ENCODE data around the gene TRPC3. TPM values are rescaled to one million over a fixed set of nuclear protein-coding genes. Genes with fewer than 3 reads are reported as not detected.
"Not testable (repeated sequence)": the region's sequence is repeated elsewhere in the genome, so short reads cannot be mapped to it uniquely, and the experiment has no call there.

Gene TRPC3
- total RNA-seq, 1 donor from 2014 or later, result under 0.01 TPM

DNA sequence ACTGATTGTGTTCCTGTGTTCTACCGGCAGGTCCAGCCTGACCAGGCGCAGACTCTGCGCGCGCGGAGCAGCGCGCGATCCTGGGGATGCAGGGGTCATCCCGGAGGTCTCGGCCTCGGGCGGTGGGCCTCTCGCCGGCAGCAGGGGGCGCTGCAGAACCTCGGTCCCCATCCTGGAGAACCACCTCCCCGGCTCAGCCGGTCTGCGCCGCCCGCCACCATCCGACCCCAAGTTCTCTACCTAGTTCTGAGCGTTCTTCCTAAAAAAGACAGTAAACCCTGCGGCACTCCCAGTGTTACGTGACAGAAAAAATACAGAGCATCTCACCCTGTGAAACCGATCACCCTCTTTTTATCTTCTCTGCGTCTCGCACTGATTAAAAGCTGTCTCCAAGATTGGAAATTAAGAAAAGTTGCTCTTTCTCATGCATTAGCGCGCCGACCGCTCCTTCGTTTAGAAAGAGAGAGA is 1.6 kb downstream of the TRPC3 start:
- DNase-seq (ENCODE audit: low read depth in 2 of 2), result peak in 1 of 2 donors; percentile 50

DNA sequence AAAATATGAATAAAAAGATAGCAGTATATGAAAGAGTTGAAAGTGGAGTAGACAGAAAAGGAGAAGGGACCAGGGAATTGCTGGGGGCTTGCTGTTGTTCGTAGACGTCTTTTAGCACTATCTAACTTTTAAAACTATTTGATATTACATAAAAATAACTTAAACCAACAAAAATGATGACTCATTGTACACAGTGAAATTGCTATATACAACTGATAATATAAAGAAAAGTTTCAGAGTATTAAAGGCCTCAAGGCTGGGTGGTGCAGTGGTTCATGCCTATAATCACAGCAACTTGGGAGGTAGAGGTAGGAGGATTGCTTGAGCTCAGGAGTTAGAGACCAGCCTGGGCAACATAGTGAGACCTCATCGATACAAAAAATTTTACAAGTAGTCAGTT is 5.2 kb downstream of the TRPC3 start:
- DNase-seq (ENCODE audit: low read depth in 2 of 2), result no peak

DNA sequence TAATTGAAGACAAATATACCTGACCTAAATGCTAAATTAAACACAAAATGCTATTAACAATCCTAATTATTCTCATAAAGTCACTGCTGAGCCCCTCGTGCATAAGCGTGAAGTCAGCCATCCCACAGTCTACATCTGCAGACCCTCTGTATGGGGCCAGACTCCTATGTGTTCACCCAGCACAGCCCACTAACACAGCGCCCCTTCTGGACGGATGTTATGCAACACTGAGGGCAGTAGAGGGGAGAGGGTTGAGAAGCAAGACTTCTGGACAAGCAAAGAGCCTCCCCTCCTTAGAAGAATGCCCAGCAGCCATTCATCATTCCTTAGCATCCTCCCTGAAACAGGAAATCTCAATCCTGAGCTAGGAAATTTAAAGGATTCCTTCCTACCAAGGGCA is 7.9 kb downstream of the TRPC3 start:
- no peak for DNase-seq (ENCODE audit: low read depth in 2 of 2)

DNA sequence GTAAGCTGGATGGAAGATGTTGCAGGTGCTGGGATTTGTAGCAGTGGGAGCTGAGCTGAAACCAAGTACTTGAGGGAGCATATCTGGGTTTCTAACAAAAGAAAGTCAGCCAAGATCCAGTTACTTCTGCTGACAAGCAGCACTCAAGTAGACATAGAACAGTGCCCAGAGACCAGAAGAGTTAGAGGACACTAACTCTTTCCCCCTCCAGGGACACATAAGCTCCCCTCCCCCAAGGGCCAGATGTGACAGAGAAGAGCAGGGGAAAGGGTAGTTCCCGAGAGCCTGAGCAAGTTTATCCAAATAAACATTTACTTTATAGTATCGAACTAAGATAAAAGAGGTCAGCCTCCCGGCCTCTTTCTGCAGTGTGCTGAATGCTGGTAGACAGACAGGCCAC is 12.2 kb downstream of the TRPC3 start:
- DNase-seq (ENCODE audit: low read depth in 2 of 2), result no peak

DNA sequence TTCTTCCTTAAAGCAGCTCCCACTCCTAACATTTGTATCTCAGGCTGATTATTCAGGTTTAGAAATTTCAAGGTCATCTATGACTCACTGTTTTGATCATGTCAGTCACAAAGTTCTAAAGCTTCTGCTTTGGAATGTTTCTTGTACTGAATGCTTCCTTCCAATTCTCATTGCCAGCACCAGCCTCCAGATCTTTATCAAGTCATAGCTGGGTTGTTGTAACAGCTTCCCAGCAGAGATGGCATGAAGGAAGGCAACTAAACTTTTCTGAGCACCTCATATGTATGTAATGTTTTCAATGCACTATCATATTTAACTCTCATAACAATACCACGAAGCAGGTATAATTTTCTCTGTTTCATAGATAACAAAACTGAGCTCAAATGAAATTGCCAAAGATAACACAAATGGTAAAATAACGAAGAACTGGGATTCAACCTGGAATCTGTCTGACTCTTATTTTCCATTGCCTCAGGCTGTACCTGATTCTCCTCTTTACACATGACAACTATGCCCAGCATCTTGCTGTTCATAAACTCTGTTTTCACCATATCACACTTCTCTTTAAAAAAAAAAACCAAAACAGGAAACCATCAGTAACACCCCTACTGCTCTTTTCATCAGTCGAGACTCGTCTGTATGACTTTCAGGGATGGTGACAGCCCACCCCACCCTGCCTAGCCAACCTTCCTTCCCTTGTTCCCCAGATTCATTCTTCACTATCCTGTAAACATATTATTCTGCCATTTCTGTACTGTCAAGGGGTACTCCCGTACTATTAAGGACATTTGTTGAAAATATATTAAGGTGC is 13.4 kb downstream of the TRPC3 start:
- peak in 1 of 2 donors; percentile 19 for DNase-seq (ENCODE audit: low read depth in 2 of 2)

DNA sequence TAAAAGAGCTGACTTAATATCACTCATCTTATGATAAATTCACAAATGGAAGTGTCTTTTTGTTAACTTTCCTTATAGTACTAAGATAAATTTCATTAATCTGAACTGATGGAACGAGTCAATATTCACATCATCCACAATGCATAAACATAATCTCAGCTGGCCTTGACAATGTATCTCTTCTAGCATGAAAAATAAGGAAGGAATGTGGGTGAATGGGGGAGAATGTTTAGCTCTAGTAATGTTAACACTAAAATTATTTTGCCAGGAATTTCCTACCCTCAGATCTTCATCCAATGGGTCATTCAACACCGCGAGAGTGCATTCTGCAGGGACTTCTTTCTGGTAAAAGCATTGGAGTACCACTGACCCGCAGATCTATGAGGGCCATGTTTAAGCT is 15.8 kb downstream of the TRPC3 start:
- no peak for DNase-seq (ENCODE audit: low read depth in 2 of 2)

DNA sequence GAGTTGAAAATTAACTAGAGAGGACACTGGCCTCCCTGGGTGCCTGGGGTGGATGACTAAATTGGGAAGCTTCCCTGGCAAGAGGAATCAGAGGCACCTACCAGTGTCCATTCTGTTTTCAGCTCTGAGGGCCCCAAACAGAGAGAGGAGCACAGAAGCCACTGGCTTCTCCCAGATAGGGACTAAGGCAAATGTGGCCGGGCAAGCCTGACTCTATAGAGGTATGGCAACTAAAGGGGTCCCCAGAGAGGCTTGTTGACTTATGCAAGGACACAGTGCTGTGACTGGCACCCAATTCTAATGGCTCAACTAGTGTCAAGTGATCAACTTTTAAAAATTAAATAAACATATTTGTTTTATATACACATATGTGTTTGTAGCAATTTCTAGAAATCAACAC is 17.2 kb downstream of the TRPC3 start:
- DNase-seq (ENCODE audit: low read depth in 2 of 2), result no peak

DNA sequence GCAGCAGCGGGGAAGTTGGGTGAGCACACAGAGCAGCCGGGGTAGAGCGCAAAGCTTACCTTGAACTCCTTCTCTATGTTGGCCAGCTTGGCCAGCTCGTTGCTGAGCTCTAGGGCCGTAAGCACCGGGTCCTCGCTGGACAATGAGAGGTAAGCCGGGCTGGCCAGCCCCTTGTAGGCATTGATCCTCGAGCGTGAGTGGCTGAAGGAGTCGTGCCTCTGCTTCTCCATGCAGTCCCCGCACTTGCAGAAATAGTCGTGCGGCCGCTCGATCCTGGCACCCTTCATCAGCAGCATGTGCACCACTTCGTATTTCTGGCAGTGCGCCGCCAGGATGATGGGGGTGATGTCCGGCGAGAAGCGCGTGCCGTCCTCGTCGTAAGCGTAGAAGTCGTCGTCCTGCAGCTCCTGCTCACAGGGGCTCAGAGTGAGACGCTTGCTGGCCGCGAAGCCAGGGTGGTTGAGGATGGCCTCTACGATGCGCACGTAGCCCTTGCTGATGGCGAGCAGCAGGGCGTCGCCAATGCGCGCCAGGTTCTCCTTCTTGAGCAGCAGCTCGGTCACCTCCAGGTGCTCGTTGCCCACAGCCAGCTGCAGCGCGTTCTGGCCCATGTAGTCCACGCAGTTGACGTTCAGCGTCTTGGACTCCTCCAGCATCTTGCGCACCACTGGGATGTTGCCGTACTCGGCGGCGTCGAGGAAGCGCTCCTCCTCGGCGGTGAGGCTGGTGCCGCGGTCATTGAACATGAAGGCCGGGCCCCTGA is 19.5 kb downstream of the TRPC3 start:
- no peak for DNase-seq (ENCODE audit: low read depth in 2 of 2)

DNA sequence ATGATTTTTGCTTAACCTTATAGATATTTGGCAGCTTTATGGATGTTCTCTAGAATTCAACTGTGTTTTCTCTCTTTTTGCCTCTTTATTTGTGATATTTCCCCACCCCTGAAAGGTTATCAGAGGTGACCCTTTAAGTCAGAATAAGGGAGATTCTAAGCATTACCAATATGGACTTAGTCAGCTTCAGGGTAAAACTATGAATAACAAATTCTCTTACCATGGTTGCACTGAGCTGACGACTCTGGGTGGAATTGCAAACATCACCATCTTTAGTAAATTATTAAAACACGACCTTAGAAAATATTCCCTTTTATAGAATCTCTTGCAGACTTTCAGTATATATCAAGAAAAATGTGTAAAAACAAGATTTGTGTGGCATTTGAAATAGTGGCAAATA is 21.6 kb downstream of the TRPC3 start:
- DNase-seq (ENCODE audit: low read depth in 2 of 2), result no peak

DNA sequence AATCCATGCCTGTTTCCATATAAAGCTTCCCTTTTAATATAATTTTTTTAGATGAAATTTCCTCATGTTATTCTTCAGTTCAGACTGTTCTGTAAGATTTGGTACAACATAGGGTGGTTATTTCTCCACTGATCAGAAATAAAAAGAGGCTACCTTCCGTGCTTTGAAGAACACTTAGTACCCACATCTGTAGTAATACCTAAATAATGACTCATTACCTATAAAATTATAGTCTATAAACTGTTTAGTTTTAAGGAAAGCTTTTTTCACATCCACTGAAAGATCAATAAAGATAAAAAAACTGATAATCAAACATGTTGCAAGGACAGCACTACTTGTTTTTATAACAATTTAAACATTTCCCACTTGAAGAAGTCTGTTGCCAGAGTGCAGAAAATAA is 23.9 kb downstream of the TRPC3 start:
- DNase-seq (ENCODE audit: low read depth in 2 of 2), result no peak

DNA sequence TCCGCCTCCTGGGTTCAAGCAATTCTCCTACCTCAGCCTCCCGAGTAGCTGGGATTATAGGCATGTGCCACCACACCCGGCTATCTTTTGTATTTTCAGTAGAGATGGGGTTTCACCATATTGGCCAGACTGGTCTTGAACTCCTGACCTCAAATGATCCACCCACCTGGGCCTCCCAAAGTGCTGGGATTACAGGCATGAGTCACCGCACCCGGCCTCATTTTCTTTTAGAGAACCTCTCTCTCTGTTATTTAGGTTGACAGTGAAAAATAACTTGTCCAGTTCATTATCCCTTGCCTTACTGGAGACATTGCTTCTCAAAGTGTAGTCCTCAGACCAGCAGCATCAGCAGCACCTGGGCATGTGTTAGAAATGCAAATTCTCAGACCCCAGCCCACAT is 25.4 kb downstream of the TRPC3 start:
- DNase-seq (ENCODE audit: low read depth in 2 of 2), result not testable (repeated sequence)

DNA sequence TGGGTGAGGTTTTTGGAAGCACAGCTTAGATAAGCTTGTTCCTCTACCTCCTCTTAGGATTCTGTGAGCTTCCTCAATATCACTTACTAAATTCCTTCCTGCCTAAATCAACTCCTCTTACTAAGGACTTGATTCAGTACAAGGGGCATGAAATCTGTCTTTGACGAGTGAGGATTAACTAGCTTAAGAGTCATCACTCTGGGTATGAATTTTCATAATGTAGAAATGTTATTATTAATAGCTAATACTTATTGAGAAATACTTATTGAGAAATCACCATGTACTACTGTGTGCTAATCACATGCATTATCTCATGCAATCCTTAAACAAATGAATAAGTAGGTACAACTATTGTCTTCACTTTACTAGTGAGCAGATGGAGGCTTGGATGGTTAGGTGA is 28.6 kb downstream of the TRPC3 start:
- no peak for DNase-seq (ENCODE audit: low read depth in 2 of 2)

DNA sequence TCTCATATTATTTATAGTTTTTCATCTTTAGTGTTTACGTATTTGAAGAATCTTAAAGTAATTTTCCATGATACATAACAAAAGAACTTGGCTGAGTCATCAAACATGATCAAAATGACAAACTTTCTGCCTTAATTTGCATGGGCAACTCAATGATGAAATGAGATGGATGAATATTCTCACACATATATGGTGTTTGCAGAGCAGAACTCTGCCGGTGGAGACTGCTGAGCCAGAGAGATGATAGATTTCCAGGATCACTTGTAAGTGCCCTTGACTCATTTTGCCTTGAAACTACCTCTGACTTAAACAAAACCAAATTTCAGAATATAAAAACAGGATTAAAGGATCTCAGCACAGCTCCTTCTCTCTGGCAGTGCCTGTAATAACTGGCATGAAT is 38.2 kb downstream of the TRPC3 start:
- DNase-seq (ENCODE audit: low read depth in 2 of 2), result no peak

DNA sequence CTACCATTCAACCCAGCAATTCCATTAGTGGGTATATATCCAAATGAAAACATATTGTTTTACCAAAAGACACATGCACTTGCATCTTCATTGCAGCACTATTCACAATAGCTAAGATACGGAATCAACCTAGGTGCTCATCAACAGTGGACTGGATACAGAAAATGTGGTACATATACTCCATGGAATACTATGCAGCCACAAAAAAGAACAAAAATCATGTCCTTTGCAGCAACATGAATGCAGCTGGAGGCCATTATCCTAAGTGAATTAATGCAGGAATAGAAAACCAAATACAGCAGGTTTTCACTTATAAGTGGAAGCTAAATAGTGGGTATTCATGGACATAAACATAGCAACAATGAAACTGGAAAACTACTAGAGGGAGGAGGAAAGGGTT is 43.5 kb downstream of the TRPC3 start:
- no peak for DNase-seq (ENCODE audit: low read depth in 2 of 2)

DNA sequence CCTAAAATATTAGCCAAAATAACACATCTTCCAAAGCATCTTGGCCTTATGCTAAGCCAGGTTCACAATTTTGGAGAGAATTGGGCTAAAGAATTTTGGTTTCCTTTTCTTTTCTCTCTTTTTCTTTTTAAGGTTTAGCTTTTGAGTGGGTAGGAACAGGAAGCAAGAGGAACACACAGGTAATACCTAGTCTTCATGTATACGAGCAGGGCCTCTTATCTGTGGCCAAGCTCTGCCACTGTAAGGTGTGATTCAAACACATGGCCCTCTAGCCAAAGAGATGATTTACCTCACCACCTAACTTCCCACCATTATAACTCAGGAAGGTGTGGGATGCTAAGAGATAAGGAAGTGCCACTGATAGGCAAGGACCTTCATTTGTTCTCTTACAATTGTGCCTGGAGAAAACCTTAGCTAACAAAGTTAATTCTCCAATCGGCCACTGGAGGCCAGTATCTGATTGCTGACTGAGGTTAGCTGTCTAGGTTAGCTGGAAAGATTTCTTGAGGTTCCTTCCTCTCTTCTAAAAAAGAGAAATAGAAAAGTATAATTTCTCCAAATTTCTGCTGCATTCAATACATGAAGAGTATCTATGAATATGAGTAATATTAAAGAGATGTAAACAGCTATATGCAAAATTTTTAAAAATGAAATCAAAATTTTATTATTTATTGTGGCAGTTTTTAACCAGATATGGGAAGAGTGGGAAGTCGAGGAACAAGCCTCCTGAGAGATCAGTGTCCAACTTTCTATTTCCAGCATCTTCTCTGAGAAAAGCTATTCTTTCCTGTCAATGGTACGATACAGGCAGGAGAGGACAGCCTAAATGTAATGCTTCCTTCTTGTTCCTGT is 51.5 kb downstream of the TRPC3 start:
- peak; percentile 17 to 57 for DNase-seq (ENCODE audit: low read depth in 2 of 2)

DNA sequence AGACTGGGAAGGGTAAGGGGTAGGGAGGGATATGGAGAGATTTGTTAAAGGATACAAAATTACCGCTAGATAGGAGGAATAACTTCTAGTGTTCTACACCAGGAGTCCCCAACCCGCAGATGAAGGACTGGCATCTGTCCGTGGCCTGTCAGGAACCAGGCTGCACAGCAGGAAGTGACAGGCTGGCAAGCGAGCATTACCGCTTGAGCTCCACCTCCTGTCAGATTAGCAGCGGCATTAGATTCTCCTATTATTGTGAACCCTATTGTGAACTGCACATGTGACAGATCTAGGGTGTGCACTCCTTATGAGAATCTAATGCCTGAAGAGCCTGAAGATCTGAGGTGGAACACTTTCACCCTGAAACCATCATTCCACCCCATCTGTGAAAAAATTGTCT is 53.7 kb downstream of the TRPC3 start:
- peak in 1 of 2 donors; percentile 15 for DNase-seq (ENCODE audit: low read depth in 2 of 2)

DNA sequence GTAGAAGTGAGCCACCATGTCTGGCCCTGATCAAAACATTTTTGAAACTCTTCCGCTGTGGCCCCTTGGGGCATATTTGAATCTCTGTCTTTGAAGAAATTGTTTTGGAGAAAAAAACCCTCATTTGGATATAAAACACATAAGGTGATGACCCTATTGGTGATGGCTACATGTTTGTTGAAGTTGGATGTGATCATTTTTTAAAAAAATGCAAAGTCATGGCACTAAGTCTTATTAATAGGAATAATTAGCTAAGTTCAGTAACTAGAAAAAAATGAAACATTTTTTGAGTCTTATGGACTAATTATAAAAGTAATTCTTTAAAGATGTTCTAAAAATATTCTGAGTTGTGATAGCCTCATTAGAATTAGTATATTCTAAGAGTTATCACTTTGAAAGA is 63.7 kb downstream of the TRPC3 start:
- no peak for DNase-seq (ENCODE audit: low read depth in 2 of 2)

DNA sequence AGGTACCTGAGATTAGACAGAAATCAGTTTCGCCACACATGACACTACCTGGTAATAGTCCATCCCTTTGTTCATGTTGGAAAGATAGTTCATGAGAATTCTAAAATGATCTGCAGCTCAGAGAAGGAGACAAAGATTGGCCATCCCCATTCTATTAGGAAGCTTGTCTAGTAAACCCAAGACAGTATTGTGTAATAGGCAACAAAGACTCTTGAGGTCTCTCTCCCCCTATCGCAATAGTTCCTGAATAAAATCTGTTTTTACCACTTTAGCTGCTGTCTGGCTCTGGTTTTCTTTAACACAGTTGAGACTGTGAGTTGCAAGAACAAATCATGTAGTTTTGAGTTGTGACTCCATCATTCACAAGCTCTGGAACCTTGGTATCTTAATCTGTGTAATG is 66.7 kb downstream of the TRPC3 start:
- no peak for DNase-seq (ENCODE audit: low read depth in 2 of 2)

DNA sequence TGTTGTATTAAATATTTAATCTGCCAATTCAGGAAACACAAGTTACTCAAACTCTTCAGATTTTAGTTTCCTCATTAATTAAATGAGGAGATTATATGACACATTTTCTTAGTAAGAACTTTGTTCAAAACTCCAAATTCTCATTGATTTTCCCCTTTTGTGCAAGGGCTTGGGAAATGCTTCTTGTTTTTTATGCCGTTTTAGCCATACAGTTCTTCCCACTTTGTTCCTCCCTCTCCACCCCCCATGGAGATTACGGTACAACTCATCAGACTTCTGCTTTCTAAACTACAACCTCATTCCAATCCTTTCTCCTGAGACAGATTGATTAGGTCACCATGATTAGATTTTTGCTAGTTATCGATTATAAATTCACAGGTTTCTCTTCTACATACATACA is 70.7 kb downstream of the TRPC3 start:
- no peak for DNase-seq (ENCODE audit: low read depth in 2 of 2)

DNA sequence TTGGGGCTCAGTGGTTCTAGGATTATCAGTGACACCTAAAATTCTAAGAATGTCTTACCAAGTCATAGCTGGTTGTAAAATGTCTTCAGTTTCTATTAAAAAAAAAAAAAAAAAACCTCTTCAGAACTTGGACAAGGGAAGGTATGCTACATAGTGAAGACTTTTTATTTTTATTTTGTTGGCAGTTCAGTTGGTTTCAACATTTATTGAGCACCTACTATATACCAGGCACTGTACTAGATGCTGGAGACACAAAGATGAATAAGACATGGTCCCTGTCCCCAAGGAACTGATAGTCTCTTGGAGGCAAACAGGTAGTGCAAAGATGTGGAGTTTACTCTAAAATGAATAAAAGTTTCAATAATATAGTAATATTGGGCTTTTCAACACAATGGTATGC is 72.7 kb downstream of the TRPC3 start:
- no peak for DNase-seq (ENCODE audit: low read depth in 2 of 2)

DNA sequence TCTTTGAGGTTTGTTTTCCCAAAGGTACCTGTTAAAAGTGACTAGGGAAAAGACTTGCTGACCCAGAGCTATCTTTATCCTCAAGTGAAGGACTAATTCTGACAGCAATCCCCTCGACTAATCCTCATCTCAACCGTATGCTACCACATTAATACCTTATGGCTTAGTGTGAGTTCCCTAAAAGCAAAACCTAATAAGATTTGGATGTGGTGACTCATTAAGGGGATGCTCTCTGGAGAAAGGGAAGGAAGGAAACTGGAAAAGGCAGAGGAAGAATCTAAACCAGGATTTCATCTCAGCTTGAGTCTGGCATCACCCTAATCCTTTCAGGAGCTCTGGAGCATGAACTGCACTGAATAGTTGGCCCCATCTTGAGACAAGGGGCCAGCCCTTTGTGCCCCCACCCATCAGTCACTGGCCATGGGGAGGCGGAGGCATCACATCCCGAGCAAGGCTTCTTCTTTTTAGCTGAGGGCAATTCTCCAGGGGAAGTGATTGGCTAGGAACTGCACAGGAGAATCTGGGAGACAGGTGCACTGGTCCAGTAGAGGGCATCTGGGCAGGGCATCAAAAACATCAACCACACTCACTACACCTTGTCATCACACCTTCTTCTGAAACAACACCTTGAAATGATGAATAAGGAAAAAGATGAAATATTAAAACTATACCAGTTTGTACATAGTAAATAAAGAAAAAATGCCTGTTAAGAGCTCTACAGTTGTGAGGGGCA is 74.7 kb downstream of the TRPC3 start:
- no peak for DNase-seq (ENCODE audit: low read depth in 2 of 2)
